OCI-LY1 (cell line): ENCODE results near the gene MCU.

ENCODE experiments used
- CTCF ChIP-seq: fragments of 200-600 bp; sonication (generic), shearing (Covaris generic); IDR thresholded peaks from 2 replicates; pipeline ENCODE4 v1.5.1; 2017; ENCODE audit warnings: mild to moderate bottlenecking, antibody characterized with exemption, low read length, moderate library complexity, mixed read lengths
- EZH2 ChIP-seq: fragments of 200-600 bp; sonication (generic), shearing (Covaris generic); IDR thresholded peaks from 2 replicates; pipeline ENCODE4 v1.8.0; 2017; ENCODE audit warnings: borderline replicate concordance, mixed run types, mild to moderate bottlenecking, antibody characterized with exemption, low read length, moderate library complexity, mixed read lengths

- no peak for TF ChIP-seq CTCF
- no peak for TF ChIP-seq EZH2
These were observed 87.9 kb downstream of the MCU start for GRCh38 chr10:72779874-72780273.
